Measurements from ENCODE around the gene LAMB4.

DNA sequence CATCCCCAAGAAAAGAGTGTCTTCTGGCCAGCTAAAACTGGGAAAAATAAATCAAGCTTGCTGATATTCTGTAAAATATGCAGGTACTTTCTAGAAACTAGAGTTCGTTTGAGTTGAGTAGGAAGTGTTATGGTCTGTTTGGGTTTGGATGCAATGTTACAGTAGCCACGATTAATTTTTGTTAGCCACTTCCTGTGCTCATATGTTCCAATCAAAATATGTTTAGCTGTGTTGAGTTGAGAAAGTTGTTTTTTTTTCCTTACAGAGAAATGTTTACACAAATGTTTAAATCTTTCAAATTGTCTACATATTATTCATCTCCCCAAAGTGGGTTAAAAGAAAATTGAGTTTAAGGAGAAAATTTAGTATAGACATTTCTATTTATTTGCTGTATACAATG lies 115.9 kb downstream of the LAMB4 start:
- TF ChIP-seq GATA2 (IDR thresholded peaks at IDR 0.05; ENCODE audit: low read depth, low read length) = no peak
- TF ChIP-seq GATA3 (IDR thresholded peaks at IDR 0.05; ENCODE audit: low read depth, low read length) = no peak

Data from SH-SY5Y (cell line).